A375 (cell line): ENCODE results near the gene ZBED2. TPM values are rescaled to one million over a fixed set of nuclear protein-coding genes. Genes with fewer than 3 reads are reported as not detected.

Experiments used
- total RNA-seq: library from RNA; depleted of rRNA; stranded (reverse); fragments of >200 nt; shearing (Covaris generic); gene quantifications from 2 replicates; pipeline ENCODE4 v1.2.3, GENCODE V29; 2014; rRNA removed

Gene ZBED2
- not detected in 2 replicates for total RNA-seq

GRCh38 chr3:111595232-111595631, at the start of gene ZBED2:
Gene ZBED2, minus strand, starts transcription at chr3:111595346. Its CDS starts 1,145 bp downstream, at chr3:111594201.

Other genes starting within 250 kb of the ZBED2 start
- gene CD96, start 53.1 kb downstream of the ZBED2 start, total RNA-seq: 98.1 and 108 TPM in 2 replicates
- gene PLCXD2, start 79.3 kb upstream of the ZBED2 start, total RNA-seq: 2.6 and 2.9 TPM in 2 replicates